GM21723 (cell line): Measurements from ENCODE around the gene PRDM12.

ENCODE experiments used
- ATAC-seq: cut with Tn5 transposase; IDR thresholded peaks from one replicate; pipeline ENCODE4 v1.9.1; 2021; ENCODE audit warnings: mild to moderate bottlenecking, moderate library complexity; ENCODE audit not compliant: unreplicated experiment

The PRDM12 gene

GRCh38 chr9:130714586-130715110, 50.3 kb downstream of the PRDM12 start:
- no peak for ATAC-seq

GRCh38 chr9:130715270-130715669, 50.9 kb downstream of the PRDM12 start:
- ATAC-seq = no peak

DNA sequence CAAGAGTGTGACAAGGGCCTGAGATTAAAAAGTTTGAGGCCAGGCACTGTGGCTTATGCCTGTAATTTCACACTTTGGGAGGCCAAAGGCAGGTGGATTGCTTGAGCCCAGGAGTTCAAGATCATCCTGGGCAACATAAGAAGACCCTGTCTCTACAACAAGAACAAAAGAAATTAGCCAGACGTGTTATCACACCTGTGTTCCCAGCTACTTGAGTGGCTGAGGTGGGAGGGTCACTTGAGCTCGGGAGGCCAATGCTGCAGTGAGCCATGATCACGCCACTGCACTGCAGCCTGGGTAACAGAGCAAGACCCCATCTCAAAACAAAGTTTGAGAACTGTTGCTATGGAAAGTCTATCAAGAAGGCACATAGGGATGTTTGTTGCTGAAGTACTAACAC, 54.2 kb downstream of the PRDM12 start:
- no peak for ATAC-seq

GRCh38 chr9:130720762-130721161, 56.4 kb downstream of the PRDM12 start:
- ATAC-seq = no peak

DNA sequence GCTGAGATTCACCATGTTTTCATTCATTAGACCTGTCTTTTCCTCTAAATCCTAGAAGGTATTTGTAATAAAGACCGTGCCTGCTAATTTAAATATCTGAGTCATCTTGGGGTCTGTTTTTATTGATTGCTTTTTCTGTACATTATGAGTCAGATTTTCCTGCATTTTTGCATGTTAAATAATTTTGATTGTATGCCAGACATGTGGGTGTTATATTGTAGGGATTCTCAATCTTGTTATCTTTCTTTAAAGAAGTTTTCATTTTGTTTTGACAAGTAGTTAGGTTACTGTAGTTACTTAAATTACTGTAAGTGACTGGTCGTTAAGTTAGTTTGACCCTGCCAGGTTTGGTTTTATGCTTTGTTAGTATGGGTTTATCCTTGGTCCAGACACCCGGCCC, 64.3 kb downstream of the PRDM12 start:
- ATAC-seq = no peak

DNA sequence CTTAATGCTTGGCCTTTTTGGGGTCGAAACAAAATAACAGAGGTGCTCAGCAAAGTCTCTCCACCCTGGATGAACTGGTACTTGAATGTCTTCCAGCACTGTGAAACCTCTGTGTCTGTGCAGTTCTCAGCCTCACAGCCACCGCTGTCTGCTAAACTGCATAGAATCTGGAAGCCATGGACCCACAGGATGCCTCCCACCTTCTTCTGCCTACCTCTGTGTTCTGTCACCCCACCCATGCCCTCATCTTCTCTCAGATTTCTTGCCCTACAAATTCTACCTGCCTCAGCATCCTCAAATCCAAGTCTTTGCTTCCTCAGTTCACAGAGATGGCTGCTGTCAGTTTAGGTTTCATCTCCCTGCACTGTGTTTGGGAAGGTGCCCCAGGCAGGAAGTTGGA, 64.8 kb downstream of the PRDM12 start:
- no peak for ATAC-seq

DNA sequence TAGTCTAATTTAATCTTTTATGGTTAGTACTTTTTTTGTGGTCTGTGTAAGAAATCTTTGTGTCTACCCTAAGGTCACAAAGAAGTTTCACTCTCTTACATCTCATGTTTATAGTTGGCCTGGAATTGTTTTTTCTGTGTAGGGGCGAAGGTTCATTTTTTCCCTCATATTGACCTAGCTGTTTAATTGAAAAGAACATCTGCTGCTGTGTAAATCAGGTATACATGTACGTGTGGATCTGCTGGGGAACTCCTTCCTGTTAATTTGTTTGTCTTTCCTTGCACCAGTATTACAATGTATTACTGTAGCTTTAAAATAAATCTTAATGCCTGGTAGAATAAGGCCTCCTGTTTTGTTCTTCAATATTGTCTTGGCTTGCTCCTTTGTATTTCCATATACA, 67.0 kb downstream of the PRDM12 start:
- no peak for ATAC-seq

DNA sequence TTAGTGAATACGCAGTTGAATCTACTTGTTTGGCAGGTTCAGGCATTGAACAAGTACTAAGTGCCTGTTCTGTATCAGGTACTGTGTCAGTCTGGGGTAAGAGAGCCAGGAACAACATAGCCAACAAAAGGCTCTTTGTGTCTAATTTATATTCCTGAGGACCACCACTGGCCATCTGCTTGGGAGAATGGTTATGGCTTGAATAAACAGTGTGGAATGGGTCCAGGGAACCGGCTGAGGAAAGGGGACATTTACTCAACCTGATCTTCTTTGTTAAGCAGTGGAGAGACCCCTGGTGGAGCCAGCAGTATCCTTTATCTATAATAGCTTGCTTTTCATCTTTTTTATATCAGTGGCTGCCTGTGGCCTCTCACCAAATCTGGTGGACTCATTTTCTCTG, 67.7 kb downstream of the PRDM12 start:
- ATAC-seq = no peak
